Cardiac muscle cell (in vitro differentiated cells and primary cell): ENCODE data around the gene SCUBE1. TPM values are rescaled to one million over a fixed set of nuclear protein-coding genes. Genes with fewer than 3 reads are reported as not detected.

Experiments used
- DNase-seq, 2 donors: peaks; one replicate each; pipeline versions ENCODE4 v3.0.0 to v3.0.0-alpha.2; 2010 to 2017; ENCODE audit warnings: low read depth in 1 of 2, low spot score in 1 of 2
- H3K27ac ChIP-seq: fragments of 200-600 bp; sonication (generic); 2 replicates; pipeline ENCODE4 v1.5.1; 2016
- H3K27me3 ChIP-seq: fragments of 200-600 bp; sonication (generic); 2 replicates; pipeline ENCODE4 v1.6.0; 2016; ENCODE audit warnings: control low read depth
- H3K36me3 ChIP-seq: fragments of 200-600 bp; sonication (generic); 2 replicates; pipeline ENCODE4 v1.5.1; 2016; ENCODE audit warnings: control low read depth
- H3K4me1 ChIP-seq: fragments of 200-600 bp; sonication (generic); 2 replicates; pipeline ENCODE4 v1.8.1; 2017; ENCODE audit warnings: low read depth, mild to moderate bottlenecking, mixed run types
- H3K4me3 ChIP-seq: fragments of 200-600 bp; sonication (generic); 2 replicates; pipeline ENCODE4 v1.5.1; 2016; ENCODE audit warnings: mild to moderate bottlenecking
- H3K9me3 ChIP-seq: fragments of 200-600 bp; sonication (generic); 2 replicates; pipeline ENCODE4 v1.5.1; 2017; ENCODE audit warnings: low read depth, mild to moderate bottlenecking, control low read depth
- CTCF ChIP-seq: IDR thresholded peaks from 2 replicates; pipeline ENCODE4 v1.5.1; 2012; ENCODE audit warnings: low read depth, mild to moderate bottlenecking, low read length
- polyA plus RNA-seq: library from polyadenylated mRNA; unstranded; fragments of >200 nt; fragmentation: Nextera tagmentation; extraction: Ambion mirVana; gene quantifications from 2 replicates; pipeline ENCODE4 v1.2.1, GENCODE V29; 2016
- total RNA-seq: library from RNA; depleted of rRNA; stranded (reverse); fragments of >200 nt; gene quantifications from 2 replicates; pipeline ENCODE4 v1.2.3, GENCODE V29; 2016

SCUBE1 gene
- total and polyA plus RNA-seq, 2 experiments from 2014 or later = 2.1 to 6.9 TPM

GRCh38 chr22:43256569-43256968, 86.6 kb downstream of the SCUBE1 start:
- no peaks in the 10 kb centered on the region for H3K9me3 ChIP-seq
- H3K27me3 ChIP-seq = no peaks in the 10 kb centered on the region
- no peak overlapping the region for H3K27ac ChIP-seq
- no peak overlapping the region for H3K4me3 ChIP-seq
- no peaks in the 10 kb centered on the region for H3K36me3 ChIP-seq
- DNase-seq = no peak
- no peak for TF ChIP-seq CTCF
- peaks cover 8% of the 10 kb centered on the region for H3K4me1 ChIP-seq

- Histone ChIP-seq H3K4me1 (peaks cover 8% of the 10 kb centered on the region), H3K27ac (no peak overlapping the region), H3K9me3 (no peaks in the 10 kb centered on the region), H3K27me3 (no peaks in the 10 kb centered on the region), H3K36me3 (no peaks in the 10 kb centered on the region), H3K4me3 (no peak overlapping the region)
- TF ChIP-seq CTCF = no peak
- DNase-seq = no peak
Measured at GRCh38 chr22:43255299-43255698, 87.9 kb downstream of the SCUBE1 start.

- Histone ChIP-seq H3K27me3 (no peaks in the 10 kb centered on the region), H3K4me1 (peaks cover 8% of the 10 kb centered on the region), H3K4me3 (no peak overlapping the region), H3K9me3 (no peaks in the 10 kb centered on the region), H3K27ac (no peak overlapping the region), H3K36me3 (no peaks in the 10 kb centered on the region)
- TF ChIP-seq CTCF = no peak
- DNase-seq = no peak
Measured at GRCh38 chr22:43253839-43254238, 89.3 kb downstream of the SCUBE1 start.

- no peaks in the 10 kb centered on the region for H3K9me3 ChIP-seq
- no peak overlapping the region for H3K27ac ChIP-seq
- H3K36me3 ChIP-seq = no peaks in the 10 kb centered on the region
- H3K4me1 ChIP-seq = peaks cover 5% of the 10 kb centered on the region
- no peak for TF ChIP-seq CTCF
- H3K4me3 ChIP-seq = no peak overlapping the region
- no peaks in the 10 kb centered on the region for H3K27me3 ChIP-seq
- DNase-seq = no peak
Measured at GRCh38 chr22:43252319-43252718, 90.9 kb downstream of the SCUBE1 start.

GRCh38 chr22:43249789-43250471, 93.2 kb downstream of the SCUBE1 start:
- no peak for TF ChIP-seq CTCF
- Histone ChIP-seq H3K36me3 (no peaks in the 10 kb centered on the region), H3K27me3 (no peaks in the 10 kb centered on the region), H3K9me3 (no peaks in the 10 kb centered on the region), H3K4me1 (no peaks in the 10 kb centered on the region), H3K27ac (no peak overlapping the region), H3K4me3 (no peak overlapping the region)
- DNase-seq = no peak
